GM21447 (cell line): ENCODE data around the gene CHL1.
A peak's percentile ranks its signal among the peaks of the same experiment; 100 is the strongest.
"Not testable (repeated sequence)": the region's sequence is repeated elsewhere in the genome, so short reads cannot be mapped to it uniquely, and the experiment has no call there.

Experiments used
- ATAC-seq: cut with Tn5 transposase; IDR thresholded peaks from one replicate; pipeline ENCODE4 v1.9.1; 2021; ENCODE audit not compliant: unreplicated experiment

CHL1 gene

GRCh38 chr3:330494-331115, 134.0 kb downstream of the CHL1 start:
- no peak for ATAC-seq

GRCh38 chr3:331881-332280, 135.3 kb downstream of the CHL1 start:
- no peak for ATAC-seq

- ATAC-seq = no peak
Observed at GRCh38 chr3:332701-333100, 136.1 kb downstream of the CHL1 start.

- ATAC-seq = no peak
Observed at GRCh38 chr3:335240-335639, 138.7 kb downstream of the CHL1 start.

GRCh38 chr3:339351-339750, 142.8 kb downstream of the CHL1 start:
- ATAC-seq = no peak

GRCh38 chr3:341998-342397, 145.4 kb downstream of the CHL1 start:
- no peak for ATAC-seq

- no peak for ATAC-seq
Observed at GRCh38 chr3:346186-346585, 149.6 kb downstream of the CHL1 start.

- no peak for ATAC-seq
Observed at GRCh38 chr3:347581-347980, 151.0 kb downstream of the CHL1 start.

- ATAC-seq = no peak
Observed at GRCh38 chr3:350871-351371, 154.4 kb downstream of the CHL1 start.

GRCh38 chr3:352599-352998, 156.0 kb downstream of the CHL1 start:
- ATAC-seq = no peak

- ATAC-seq = no peak
Observed at GRCh38 chr3:353191-353739, 156.7 kb downstream of the CHL1 start.

- ATAC-seq = peak; percentile 80
Observed at GRCh38 chr3:354432-354831, 157.9 kb downstream of the CHL1 start.

- ATAC-seq = no peak
Observed at GRCh38 chr3:355622-356021, 159.1 kb downstream of the CHL1 start.

GRCh38 chr3:356952-357351, 160.4 kb downstream of the CHL1 start:
- ATAC-seq = no peak

GRCh38 chr3:359672-360071, 163.1 kb downstream of the CHL1 start:
- ATAC-seq = peak; percentile 70

GRCh38 chr3:362681-363338, 166.2 kb downstream of the CHL1 start:
- no peak for ATAC-seq

- ATAC-seq = no peak
Observed at GRCh38 chr3:364287-364686, 167.7 kb downstream of the CHL1 start.

GRCh38 chr3:365268-365667, 168.7 kb downstream of the CHL1 start:
- ATAC-seq = peak; percentile 82

- not testable (repeated sequence) for ATAC-seq
Observed at GRCh38 chr3:366253-366652, 169.7 kb downstream of the CHL1 start.

GRCh38 chr3:373193-373779, 176.7 kb downstream of the CHL1 start:
- no peak for ATAC-seq

- no peak for ATAC-seq
Observed at GRCh38 chr3:374459-374858, 177.9 kb downstream of the CHL1 start.

- peak; percentile 66 for ATAC-seq
Observed at GRCh38 chr3:377158-377561, 180.6 kb downstream of the CHL1 start.
